K562 (cell line): ENCODE measurements around the gene ANKS1A. TPM values are rescaled to one million over a fixed set of nuclear protein-coding genes. Genes with fewer than 3 reads are reported as not detected.

Experiments used
- ATAC-seq: fragments of 200-7000 bp; cut with Tn5 transposase; 3 replicates; pipeline ENCODE4 v1.9.1; 2020; ENCODE audit warnings: moderate library complexity
- BruUV-seq: library from RNA; stranded (reverse); fragments of 400-500 nt; replicated peaks from 2 replicates; lab custom pipeline; 2021; lab: Mats Ljungman, UMichigan
- CTCF ChIA-PET: fragments of 300-600 bp; formaldehyde crosslinking; extraction: SDS; loops from one replicate; lab custom pipeline; 2021; ENCODE audit warnings: low intra/inter-chr PET ratio; lab: Yijun Ruan, JAX
- POLR2A ChIA-PET: fragments of 300-600, 350-650 bp; sonication (Branson Sonifier 250); formaldehyde crosslinking; extraction: SDS; loops from one replicate; lab custom pipeline; 2021; ENCODE audit warnings: antibody characterized with exemption, inconsistent platforms; lab: Yijun Ruan, JAX
- DNase-seq, 4 experiments: peaks; one replicate each; pipeline versions ENCODE4 v3.0.0 to v3.0.0-alpha.2; 2011 to 2018; ENCODE audit warnings: low spot score in 3 of 4, mixed read lengths in 3 of 4; ENCODE audit errors: extremely low read depth in 1 of 4
- FAIRE-seq: peaks from 2 replicates; lab custom pipeline; 2011; peaks lifted over from hg19 to GRCh38; lab: Jason Lieb, UNC
- H2AFZ ChIP-seq: 2 replicates; pipeline ENCODE4 v1.6.0; 2011; ENCODE audit warnings: low read depth, low read length, control low read depth, inconsistent platforms
- H3K27ac ChIP-seq: fragments of 200-600 bp; 3 replicates; pipeline ENCODE4 v1.8.0; 2011; ENCODE audit warnings: low read depth, mild to moderate bottlenecking, control low read depth, inconsistent platforms, low read length, moderate library complexity, mixed read lengths; ENCODE audit errors: extremely low read depth
- H3K27me3 ChIP-seq, 2 experiments: fragments of 300-600 bp in 1 of 2; 2 replicates in 1 of 2; 3 replicates in 1 of 2; pipeline versions ENCODE4 v1.6.0 to v1.8.0; 2011; ENCODE audit warnings: inconsistent platforms in 2 of 2, low read length in 2 of 2, mild to moderate bottlenecking in 1 of 2, mixed read lengths in 1 of 2, moderate library complexity in 1 of 2; ENCODE audit not compliant: control insufficient read depth in 2 of 2, insufficient read depth in 2 of 2
- H3K36me3 ChIP-seq: fragments of 300-600 bp; 3 replicates; pipeline ENCODE4 v1.8.0; 2011; ENCODE audit warnings: mild to moderate bottlenecking, low read length, inconsistent platforms; ENCODE audit not compliant: control insufficient read depth, insufficient read depth
- H3K4me1 ChIP-seq, 2 experiments: fragments of 200-600 bp in 1 of 2; replicated peaks in 1 of 2; 2 replicates in 1 of 2; 3 replicates in 1 of 2; pipeline versions ENCODE4 v1.5.1 to v1.8.0; 2011; ENCODE audit warnings: inconsistent platforms in 2 of 2, low read length in 2 of 2, mild to moderate bottlenecking in 1 of 2, mixed read lengths in 1 of 2, moderate library complexity in 1 of 2; ENCODE audit not compliant: control insufficient read depth in 2 of 2, insufficient read depth in 2 of 2
- H3K4me2 ChIP-seq: 2 replicates; pipeline ENCODE4 v1.6.1; 2011; ENCODE audit warnings: low read length, control low read depth, inconsistent platforms, mixed read lengths; ENCODE audit not compliant: insufficient read depth
- H3K4me3 ChIP-seq: fragments of 200-600 bp; sonication (generic), shearing (Covaris generic); 2 replicates; pipeline ENCODE4 v1.5.1; 2016; ENCODE audit warnings: control low read depth, inconsistent platforms
- H3K79me2 ChIP-seq: fragments of 200-600 bp; 3 replicates; pipeline ENCODE4 v1.8.0; 2011; ENCODE audit warnings: low read length, inconsistent platforms; ENCODE audit not compliant: control insufficient read depth, insufficient read depth
- H3K9ac ChIP-seq, 2 experiments: 2 replicates each; pipeline versions ENCODE4 v1.6.0 to v1.6.1; 2011; ENCODE audit warnings: low read depth in 2 of 2, low read length in 2 of 2, control low read depth in 1 of 2, inconsistent platforms in 1 of 2, mild to moderate bottlenecking in 1 of 2, mixed read lengths in 1 of 2; ENCODE audit not compliant: insufficient read depth in 1 of 2
- H3K9me1 ChIP-seq: one replicate; pipeline ENCODE4 v1.6.0; 2011; ENCODE audit warnings: inconsistent platforms, mild to moderate bottlenecking, low read length, moderate library complexity; ENCODE audit not compliant: control insufficient read depth, insufficient read depth
- H3K9me3 ChIP-seq: replicated peaks from 2 replicates; pipeline ENCODE4 v1.5.1; 2011; ENCODE audit warnings: low read depth, low read length, inconsistent platforms; ENCODE audit not compliant: control insufficient read depth, insufficient read depth
- H4K20me1 ChIP-seq: replicated peaks from 2 replicates; pipeline ENCODE4 v1.6.1; 2011; ENCODE audit warnings: low read length, inconsistent platforms, mixed read lengths; ENCODE audit not compliant: control insufficient read depth, insufficient read depth
- ATF3 ChIP-seq, 2 experiments: fragments of 450-650 bp in 1 of 2; sonication (generic) in 1 of 2; formaldehyde crosslinking in 1 of 2; IDR thresholded peaks in 1 of 2; conservative IDR thresholded peaks in 1 of 2; 2 replicates each; pipeline versions ENCODE4 v1.6.1 to v1.8.1; 2016 to 2023; ENCODE audit warnings: mild to moderate bottlenecking in 2 of 2, moderate library complexity in 2 of 2, inconsistent platforms in 1 of 2, missing genetic modification reagents in 1 of 2
- BACH1 ChIP-seq: fragments of 200-800 bp; sonication (Bioruptor generic); IDR thresholded peaks from 2 replicates; pipeline ENCODE4 v1.6.1; 2016; ENCODE audit warnings: missing genetic modification characterization, missing compliant biosample characterization
- JUND ChIP-seq, 2 experiments: IDR thresholded peaks; 2 replicates in 1 of 2; 3 replicates in 1 of 2; pipeline ENCODE4 v1.6.1; 2011; ENCODE audit warnings: borderline replicate concordance in 2 of 2, low read depth in 2 of 2, low read length in 2 of 2, improper control_type of control experiment in 1 of 2, missing biosample characterization in 1 of 2, missing genetic modification characterization in 1 of 2, missing genetic modification reagents in 1 of 2
- PBX2 ChIP-seq, 2 experiments: IDR thresholded peaks in 1 of 2; conservative IDR thresholded peaks in 1 of 2; 2 replicates each; pipeline ENCODE4 v1.6.1; 2016; ENCODE audit warnings: low read depth in 2 of 2, mild to moderate bottlenecking in 1 of 2, missing compliant biosample characterization in 1 of 2, missing genetic modification characterization in 1 of 2, moderate library complexity in 1 of 2
- RNF219 ChIP-seq: fragments of 250-450 bp; sonication (Bioruptor Pico); IDR thresholded peaks from 2 replicates; pipeline ENCODE4 v1.5.0; 2022; ENCODE audit warnings: mild to moderate bottlenecking
- SMARCA4 ChIP-seq: fragments of 450-650 bp; IDR thresholded peaks from 2 replicates; pipeline ENCODE4 v1.6.1; 2016
- TRIM24 ChIP-seq, 2 experiments: fragments of 450-650 bp; IDR thresholded peaks; 2 replicates each; pipeline ENCODE4 v1.6.1; 2016
- VEZF1 ChIP-seq: fragments of 200-800 bp; sonication (Bioruptor generic); IDR thresholded peaks from 2 replicates; pipeline ENCODE4 v1.6.1; 2017; ENCODE audit warnings: missing genetic modification characterization, missing compliant biosample characterization
- ZEB2 ChIP-seq: fragments of 450-650 bp; IDR thresholded peaks from 2 replicates; pipeline ENCODE4 v1.6.1; 2016
- ZNF212 ChIP-seq: fragments of 450-650 bp; formaldehyde crosslinking; IDR thresholded peaks from 2 replicates; pipeline ENCODE4 v1.4.0; 2020; ENCODE audit warnings: mild to moderate bottlenecking
- ZNF785 ChIP-seq: fragments of 250-450 bp; sonication (Bioruptor Pico); IDR thresholded peaks from 2 replicates; pipeline ENCODE4 v1.4.0; 2020; ENCODE audit warnings: mild to moderate bottlenecking
- WGBS: fragments of 100-300 bp; shearing (Covaris generic); methylation state at CpG from one replicate; pipeline ENCODE4 v1.1.6; 2016; ENCODE audit warnings: low coverage, mixed read lengths; ENCODE audit not compliant: insufficient coverage; ENCODE audit errors: missing lambda C conversion rate; 5-methylcytosine and 5-hydroxymethylcytosine counted together
- in situ Hi-C: fragments of 300-500 bp; cut with MboI; formaldehyde crosslinking; loops from 4 replicates; pipeline ENCODE4 v1.15.0; 2018; ENCODE audit warnings: inconsistent platforms, mixed read lengths
- intact Hi-C: fragments of 100-400 bp; cut with micrococcal nuclease; formaldehyde crosslinking; loops from 2 replicates; pipeline ENCODE4 v1.14.2; 2022
- polyA plus RNA-seq, 8 experiments: library from polyadenylated mRNA; depleted of rRNA in 4 of 8; stranded (reverse) in 5 of 8; unstranded in 3 of 8; fragments of >200 nt; fragmentation: Nextera tagmentation in 2 of 8; fragmentation: Illumina TruSeq in 1 of 8; extraction: Ambion mirVana in 2 of 8; extraction: Trizol in 1 of 8; gene quantifications; 2 replicates each; pipeline versions ENCODE4 v1.2.1 to v1.2.3, GENCODE V29; 2011 to 2014; ENCODE audit warnings: inconsistent platforms in 1 of 8, missing spikeins in 1 of 8
- total RNA-seq, 7 experiments: library from RNA; depleted of rRNA in 6 of 7; stranded (reverse); fragments of >200 nt in 6 of 7; fragmentation: Illumina TruSeq in 2 of 7; extraction: Trizol in 2 of 7; gene quantifications; 2 replicates each; pipeline versions ENCODE4 v1.2.1 to v1.2.3, GENCODE V29; 2011 to 2021; ENCODE audit warnings: low replicate concordance in 1 of 7

ANKS1A gene
- total and polyA plus RNA-seq, 9 of the 15 experiments (the other 6 are each of a cell fraction or from before 2014, with no cell fraction given) = 1.1 to 13.8 (median 5.3) TPM

- POLR2A ChIA-PET = interaction anchor here (0.6 to 2.4 kb wide), 8 partner anchors 9 to 453 kb away, joined by 3 to 15 read pairs (median 4); no protein-coding TSS in a partner anchor
- TF ChIP-seq ATF3 (IDR thresholded peaks at IDR 0.05) (peak; percentile 73; the same call in 1 of the 2 replicates), ATF3 (CRISPR knock-in tag; conservative IDR thresholded peaks at IDR 0.05) (no peak), ZNF785 (CRISPR knock-in tag) (no peak), ZEB2 (peak; percentile 32; the same call in 1 of the 2 replicates), BACH1 (tag) (no peak), ZNF212 (CRISPR knock-in tag) (no peak), JUND (IDR thresholded peaks at IDR 0.05; ENCODE audit: borderline replicate concordance, low read depth, low read length) (peak; percentile 83), JUND (tag; IDR thresholded peaks at IDR 0.05; ENCODE audit: borderline replicate concordance, low read depth, low read length) (peak; percentile 77; the same call in 1 of the 3 replicates), VEZF1 (CRISPR knock-in tag) (no peak), PBX2 (CRISPR knock-in tag; IDR thresholded peaks at IDR 0.05; ENCODE audit: low read depth) (no peak), PBX2 (tag; conservative IDR thresholded peaks at IDR 0.05; ENCODE audit: low read depth) (no peak), TRIM24 (IDR thresholded peaks at IDR 0.05) (no peak), RNF219 (CRISPR knock-in tag) (no peak), SMARCA4 (peak; percentile 66; the same call in 1 of the 2 replicates)
Observed at GRCh38 chr6:34969662-34970265, 80.7 kb downstream of the ANKS1A start.

More at GRCh38 chr6:34969662-34970265, 80.7 kb downstream of the ANKS1A start:
- in situ Hi-C loops = no loop called here
- no peaks in the 10 kb centered on the region for H3K9me3 ChIP-seq
- H2AFZ ChIP-seq = no peak overlapping the region; the same call in 1 of the 2 replicates
- H3K4me1 ChIP-seq = peaks cover 7 to 8% of the 10 kb centered on the region in 2 experiments; a peak in 4 of 5 replicates
- no TSS peak for BruUV-seq
- H3K27ac ChIP-seq = peak overlapping the region; percentile 1; the same call in 1 of the 3 replicates
- no peaks in the 10 kb centered on the region for H3K27me3 ChIP-seq
- no peaks in the 10 kb centered on the region for H3K9me1 ChIP-seq
- no peaks in the 10 kb centered on the region for H3K79me2 ChIP-seq
- H3K9ac ChIP-seq = no peak overlapping the region
- CTCF ChIA-PET = no interaction called here
- H3K36me3 ChIP-seq = peaks cover 12% of the 10 kb centered on the region; the same call in 2 of the 3 replicates
- peak; percentile 80 for FAIRE-seq
- ATAC-seq = peak; percentile 88
- H3K4me2 ChIP-seq = peak overlapping the region; percentile 20; the same call in 1 of the 2 replicates
- 69% methylated on average over 7 of the region's 7 CpGs for WGBS
- H3K4me3 ChIP-seq = no peak overlapping the region
- H4K20me1 ChIP-seq = 0 out of 2 replicates have a peak, but pooled peaks cover 5% of the 10 kb centered on the region
- intact Hi-C loops = loop anchor here (10.0 kb wide), 1 partner anchor 175 kb away; the partner anchor contains the start of gene BLTP3A
- peak; percentile 48 to 77 (median 61) for DNase-seq
